Measurements from ENCODE around the gene ITPR2.

Gene ITPR2

GRCh38 chr12:26728205-26729050 lies 104.6 kb downstream of the ITPR2 start:
- no peak for DNase-seq

GRCh38 chr12:26727482-26728204 lies 105.4 kb downstream of the ITPR2 start:
- no peak for DNase-seq

GRCh38 chr12:26726956-26727355 lies 106.0 kb downstream of the ITPR2 start:
- no peak for DNase-seq

- no peak for DNase-seq
These were observed 107.6 kb downstream of the ITPR2 start for GRCh38 chr12:26725276-26725916.

- no peak for DNase-seq
These were observed 108.7 kb downstream of the ITPR2 start for GRCh38 chr12:26724309-26724702.

- peak; percentile 37 for DNase-seq
These were observed 109.3 kb downstream of the ITPR2 start for GRCh38 chr12:26723379-26724308.

- peak; percentile 67 for DNase-seq
These were observed 111.2 kb downstream of the ITPR2 start for GRCh38 chr12:26721800-26722199.

- DNase-seq, result no peak
These were observed 113.1 kb downstream of the ITPR2 start for GRCh38 chr12:26719852-26720251.

GRCh38 chr12:26717757-26718156 lies 115.2 kb downstream of the ITPR2 start:
- DNase-seq, result no peak

GRCh38 chr12:26715232-26715631 lies 117.8 kb downstream of the ITPR2 start:
- DNase-seq, result no peak

- DNase-seq, result no peak
These were observed 119.1 kb downstream of the ITPR2 start for GRCh38 chr12:26713885-26714383.

- peak; percentile 2 for DNase-seq
These were observed 120.1 kb downstream of the ITPR2 start for GRCh38 chr12:26712892-26713291.

- no peak for DNase-seq
These were observed 121.4 kb downstream of the ITPR2 start for GRCh38 chr12:26711569-26711968.

GRCh38 chr12:26711072-26711471 lies 121.9 kb downstream of the ITPR2 start:
- no peak for DNase-seq

GRCh38 chr12:26705851-26706250 lies 127.1 kb downstream of the ITPR2 start:
- no peak for DNase-seq

GRCh38 chr12:26704684-26705460 lies 128.1 kb downstream of the ITPR2 start:
- no peak for DNase-seq

GRCh38 chr12:26704214-26704613 lies 128.8 kb downstream of the ITPR2 start:
- no peak for DNase-seq

- no peak for DNase-seq
These were observed 130.3 kb downstream of the ITPR2 start for GRCh38 chr12:26702741-26703140.

GRCh38 chr12:26701604-26702215 lies 131.3 kb downstream of the ITPR2 start:
- peak; percentile 63 for DNase-seq

- no peak for DNase-seq
These were observed 132.6 kb downstream of the ITPR2 start for GRCh38 chr12:26700430-26700829.

GRCh38 chr12:26699237-26699636 lies 133.8 kb downstream of the ITPR2 start:
- no peak for DNase-seq
